ENCODE results near the gene PPM1E.
"Not testable (repeated sequence)": the region's sequence is repeated elsewhere in the genome, so short reads cannot be mapped to it uniquely, and the experiment has no call there.

PPM1E gene

GRCh38 chr17:58789160-58789559 lies 33.5 kb downstream of the PPM1E start:
- DNase-seq (ENCODE audit: low read depth) = no peak
- TF ChIP-seq, protein P1, sequence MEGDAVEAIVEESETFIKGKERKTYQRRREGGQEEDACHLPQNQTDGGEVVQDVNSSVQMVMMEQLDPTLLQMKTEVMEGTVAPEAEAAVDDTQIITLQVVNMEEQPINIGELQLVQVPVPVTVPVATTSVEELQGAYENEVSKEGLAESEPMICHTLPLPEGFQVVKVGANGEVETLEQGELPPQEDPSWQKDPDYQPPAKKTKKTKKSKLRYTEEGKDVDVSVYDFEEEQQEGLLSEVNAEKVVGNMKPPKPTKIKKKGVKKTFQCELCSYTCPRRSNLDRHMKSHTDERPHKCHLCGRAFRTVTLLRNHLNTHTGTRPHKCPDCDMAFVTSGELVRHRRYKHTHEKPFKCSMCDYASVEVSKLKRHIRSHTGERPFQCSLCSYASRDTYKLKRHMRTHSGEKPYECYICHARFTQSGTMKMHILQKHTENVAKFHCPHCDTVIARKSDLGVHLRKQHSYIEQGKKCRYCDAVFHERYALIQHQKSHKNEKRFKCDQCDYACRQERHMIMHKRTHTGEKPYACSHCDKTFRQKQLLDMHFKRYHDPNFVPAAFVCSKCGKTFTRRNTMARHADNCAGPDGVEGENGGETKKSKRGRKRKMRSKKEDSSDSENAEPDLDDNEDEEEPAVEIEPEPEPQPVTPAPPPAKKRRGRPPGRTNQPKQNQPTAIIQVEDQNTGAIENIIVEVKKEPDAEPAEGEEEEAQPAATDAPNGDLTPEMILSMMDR (IDR thresholded peaks at IDR 0.05; ENCODE audit: insufficient read depth, low read depth, low read length, missing control alignments) = no peak
- H3K4me3 ChIP-seq (ENCODE audit: low read depth, low read length) = no peak overlapping the region

DNA sequence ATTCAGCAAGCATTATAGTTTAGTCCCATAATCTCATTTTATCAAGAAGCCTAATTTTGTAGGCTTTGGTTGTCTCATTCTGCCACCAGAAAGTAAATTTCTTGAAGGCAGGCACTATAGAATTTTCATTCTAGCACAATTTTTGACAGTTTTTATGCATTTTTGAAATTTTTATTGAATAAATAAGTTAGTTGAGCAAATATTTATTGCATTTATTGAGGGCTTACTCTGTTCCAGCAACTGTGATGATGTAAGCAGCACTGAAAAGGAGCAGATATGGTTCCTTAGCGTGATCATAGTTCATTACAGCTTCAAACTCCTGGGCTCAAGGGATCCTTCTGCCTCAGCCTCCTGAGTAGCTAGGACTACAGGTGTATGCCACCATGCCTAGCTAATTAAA lies 34.2 kb downstream of the PPM1E start:
- TF ChIP-seq, protein P1 (IDR thresholded peaks at IDR 0.05; ENCODE audit: insufficient read depth, low read depth, low read length, missing control alignments) = no peak
- no peak overlapping the region for H3K4me3 ChIP-seq (ENCODE audit: low read depth, low read length)
- no peak for DNase-seq (ENCODE audit: low read depth)

- DNase-seq (ENCODE audit: low read depth); H3K4me3 ChIP-seq (ENCODE audit: low read depth, low read length): not testable (repeated sequence)
These were observed 38.9 kb downstream of the PPM1E start for GRCh38 chr17:58794508-58794907.

GRCh38 chr17:58802188-58802587 lies 46.5 kb downstream of the PPM1E start:
- TF ChIP-seq, protein P1 (IDR thresholded peaks at IDR 0.05; ENCODE audit: insufficient read depth, low read depth, low read length, missing control alignments) = no peak
- no peak overlapping the region for H3K4me3 ChIP-seq (ENCODE audit: low read depth, low read length)
- DNase-seq (ENCODE audit: low read depth) = no peak

GRCh38 chr17:58806046-58806445 lies 50.4 kb downstream of the PPM1E start:
- TF ChIP-seq, protein P1 (IDR thresholded peaks at IDR 0.05; ENCODE audit: insufficient read depth, low read depth, low read length, missing control alignments) = no peak
- DNase-seq (ENCODE audit: low read depth) = no peak
- no peak overlapping the region for H3K4me3 ChIP-seq (ENCODE audit: low read depth, low read length)

- TF ChIP-seq, protein P1 (IDR thresholded peaks at IDR 0.05; ENCODE audit: insufficient read depth, low read depth, low read length, missing control alignments) = no peak
- H3K4me3 ChIP-seq (ENCODE audit: low read depth, low read length) = no peak overlapping the region
- DNase-seq (ENCODE audit: low read depth) = no peak
These were observed 53.2 kb downstream of the PPM1E start for GRCh38 chr17:58808609-58809563.

DNA sequence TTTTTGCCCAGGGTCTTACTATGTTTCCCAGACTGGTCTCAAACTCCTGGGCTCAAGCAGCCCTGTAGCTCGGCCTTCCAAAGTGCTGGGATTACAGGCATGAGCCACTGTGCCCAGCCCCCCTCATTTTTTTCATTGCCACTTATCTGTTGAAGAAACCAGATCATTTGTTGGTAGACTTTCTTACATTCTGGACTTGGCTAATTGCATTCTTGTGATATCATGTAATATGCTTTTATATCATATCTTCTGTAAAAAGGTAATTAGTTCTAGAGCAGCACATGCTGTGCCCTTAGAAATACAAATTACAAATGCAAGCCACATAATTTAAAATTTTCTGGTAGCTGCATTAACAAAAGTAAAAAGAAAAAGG lies 53.9 kb downstream of the PPM1E start:
- no peak overlapping the region for H3K4me3 ChIP-seq (ENCODE audit: low read depth, low read length)
- DNase-seq (ENCODE audit: low read depth) = no peak
- TF ChIP-seq, protein P1 (IDR thresholded peaks at IDR 0.05; ENCODE audit: insufficient read depth, low read depth, low read length, missing control alignments) = no peak

Data from GM12865 (cell line).